Neural progenitor cell (in vitro differentiated cells): ENCODE data around the gene FHDC1.

Source experiments
- EZH2 ChIP-seq: fragments of 200-600 bp; sonication (generic); IDR thresholded peaks from 2 replicates; pipeline ENCODE4 v1.6.1; 2017; ENCODE audit warnings: antibody characterized with exemption, mild to moderate bottlenecking, moderate library complexity
- EZH2phosphoT487 ChIP-seq: fragments of 200-600 bp; sonication (generic); IDR thresholded peaks from 2 replicates; pipeline ENCODE4 v1.6.1; 2017; ENCODE audit warnings: antibody characterized with exemption
- TF ChIP-seq, protein P1 (sequence below): fragments of 200-600 bp; sonication (generic); IDR thresholded peaks from 2 replicates; pipeline ENCODE4 v1.5.1; 2017; ENCODE audit warnings: antibody characterized with exemption, mild to moderate bottlenecking

DNA sequence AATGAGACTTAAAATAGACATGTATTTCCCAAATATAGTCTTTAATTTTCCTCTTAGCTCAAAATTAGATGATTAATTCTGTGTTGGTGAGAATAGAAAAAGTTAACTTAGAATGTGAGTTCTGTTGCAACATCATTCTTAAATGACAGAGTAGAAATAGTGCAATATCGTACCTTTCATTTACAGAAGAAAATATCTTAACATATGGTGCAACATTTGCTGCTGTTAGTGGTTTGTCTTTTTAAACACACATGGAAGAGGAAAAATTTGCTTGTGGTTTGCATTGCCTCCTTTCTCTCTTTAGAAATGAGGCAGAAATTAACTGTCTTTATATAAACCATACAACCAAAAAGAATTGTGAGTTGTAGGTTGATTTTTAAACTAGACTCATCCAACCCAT is 39.3 kb upstream of the FHDC1 start:
- TF ChIP-seq, protein P1, sequence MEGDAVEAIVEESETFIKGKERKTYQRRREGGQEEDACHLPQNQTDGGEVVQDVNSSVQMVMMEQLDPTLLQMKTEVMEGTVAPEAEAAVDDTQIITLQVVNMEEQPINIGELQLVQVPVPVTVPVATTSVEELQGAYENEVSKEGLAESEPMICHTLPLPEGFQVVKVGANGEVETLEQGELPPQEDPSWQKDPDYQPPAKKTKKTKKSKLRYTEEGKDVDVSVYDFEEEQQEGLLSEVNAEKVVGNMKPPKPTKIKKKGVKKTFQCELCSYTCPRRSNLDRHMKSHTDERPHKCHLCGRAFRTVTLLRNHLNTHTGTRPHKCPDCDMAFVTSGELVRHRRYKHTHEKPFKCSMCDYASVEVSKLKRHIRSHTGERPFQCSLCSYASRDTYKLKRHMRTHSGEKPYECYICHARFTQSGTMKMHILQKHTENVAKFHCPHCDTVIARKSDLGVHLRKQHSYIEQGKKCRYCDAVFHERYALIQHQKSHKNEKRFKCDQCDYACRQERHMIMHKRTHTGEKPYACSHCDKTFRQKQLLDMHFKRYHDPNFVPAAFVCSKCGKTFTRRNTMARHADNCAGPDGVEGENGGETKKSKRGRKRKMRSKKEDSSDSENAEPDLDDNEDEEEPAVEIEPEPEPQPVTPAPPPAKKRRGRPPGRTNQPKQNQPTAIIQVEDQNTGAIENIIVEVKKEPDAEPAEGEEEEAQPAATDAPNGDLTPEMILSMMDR, result no peak
- no peak for TF ChIP-seq EZH2
- no peak for TF ChIP-seq EZH2phosphoT487
